Measurements from ENCODE around the gene SEMA3D.

DNA sequence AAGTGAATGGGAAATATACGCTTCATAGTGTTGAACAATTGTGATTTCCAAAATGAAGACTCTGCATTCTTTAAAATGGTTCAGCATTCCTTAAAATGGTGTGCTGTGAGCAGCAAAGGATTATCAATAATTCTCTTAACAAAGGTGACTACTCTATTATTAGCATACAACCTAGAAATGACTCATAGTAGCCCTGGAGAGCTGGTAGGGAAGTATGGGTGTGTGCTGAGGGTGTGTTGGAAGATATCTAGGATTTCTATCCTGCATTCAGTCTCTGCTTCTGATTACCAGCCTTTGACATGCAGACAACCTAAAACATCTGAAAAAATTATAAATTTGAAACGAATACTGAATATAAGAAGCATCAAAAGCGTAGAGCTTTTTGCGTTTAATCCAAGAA lies 72.5 kb downstream of the SEMA3D start:
- TF ChIP-seq, protein P1, sequence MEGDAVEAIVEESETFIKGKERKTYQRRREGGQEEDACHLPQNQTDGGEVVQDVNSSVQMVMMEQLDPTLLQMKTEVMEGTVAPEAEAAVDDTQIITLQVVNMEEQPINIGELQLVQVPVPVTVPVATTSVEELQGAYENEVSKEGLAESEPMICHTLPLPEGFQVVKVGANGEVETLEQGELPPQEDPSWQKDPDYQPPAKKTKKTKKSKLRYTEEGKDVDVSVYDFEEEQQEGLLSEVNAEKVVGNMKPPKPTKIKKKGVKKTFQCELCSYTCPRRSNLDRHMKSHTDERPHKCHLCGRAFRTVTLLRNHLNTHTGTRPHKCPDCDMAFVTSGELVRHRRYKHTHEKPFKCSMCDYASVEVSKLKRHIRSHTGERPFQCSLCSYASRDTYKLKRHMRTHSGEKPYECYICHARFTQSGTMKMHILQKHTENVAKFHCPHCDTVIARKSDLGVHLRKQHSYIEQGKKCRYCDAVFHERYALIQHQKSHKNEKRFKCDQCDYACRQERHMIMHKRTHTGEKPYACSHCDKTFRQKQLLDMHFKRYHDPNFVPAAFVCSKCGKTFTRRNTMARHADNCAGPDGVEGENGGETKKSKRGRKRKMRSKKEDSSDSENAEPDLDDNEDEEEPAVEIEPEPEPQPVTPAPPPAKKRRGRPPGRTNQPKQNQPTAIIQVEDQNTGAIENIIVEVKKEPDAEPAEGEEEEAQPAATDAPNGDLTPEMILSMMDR (IDR thresholded peaks at IDR 0.05), result no peak
- TF ChIP-seq EP300 (IDR thresholded peaks at IDR 0.05) (no peak), POLR2A (IDR thresholded peaks at IDR 0.05) (no peak), POLR2AphosphoS5 (IDR thresholded peaks at IDR 0.05) (no peak)

Measured in sigmoid colon (tissue), 4 donors.